NCI-H446 treated with DMSO at 0.1 percent for 48 hours (cell line): Measurements from ENCODE around the gene UBE2F.
"Not testable (repeated sequence)": the region's sequence is repeated elsewhere in the genome, so short reads cannot be mapped to it uniquely, and the experiment has no call there.

ENCODE experiments used
- DNase-seq: peaks from one replicate; lab custom pipeline; 2025; lab: John Stamatoyannopoulos, UW

UBE2F gene

GRCh38 chr2:237944302-237944701 lies 22.5 kb upstream of the UBE2F start:
- DNase-seq = no peak

- no peak for DNase-seq
Observed at GRCh38 chr2:237946423-237946822, 20.4 kb upstream of the UBE2F start.

DNA sequence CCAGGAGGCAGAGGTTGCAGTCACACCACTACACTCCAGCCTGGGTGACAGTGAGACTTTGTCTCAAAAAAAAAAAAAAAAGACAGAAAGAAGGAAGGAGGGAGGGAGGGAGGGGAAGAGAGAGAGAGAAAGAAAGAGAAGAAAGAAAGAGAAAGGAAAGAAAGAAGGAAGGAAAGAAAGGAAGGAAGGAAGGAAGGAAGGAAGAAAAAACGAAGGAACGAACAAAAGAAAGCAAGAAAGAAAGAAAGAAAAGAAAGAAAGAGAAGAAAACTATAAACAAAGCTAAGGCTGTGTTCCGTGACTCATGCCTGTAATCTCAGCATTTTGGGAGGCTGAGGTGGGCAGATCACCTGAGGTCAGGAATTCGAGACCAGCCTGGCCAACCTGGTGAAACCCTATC lies 15.5 kb upstream of the UBE2F start:
- not testable (repeated sequence) for DNase-seq

DNA sequence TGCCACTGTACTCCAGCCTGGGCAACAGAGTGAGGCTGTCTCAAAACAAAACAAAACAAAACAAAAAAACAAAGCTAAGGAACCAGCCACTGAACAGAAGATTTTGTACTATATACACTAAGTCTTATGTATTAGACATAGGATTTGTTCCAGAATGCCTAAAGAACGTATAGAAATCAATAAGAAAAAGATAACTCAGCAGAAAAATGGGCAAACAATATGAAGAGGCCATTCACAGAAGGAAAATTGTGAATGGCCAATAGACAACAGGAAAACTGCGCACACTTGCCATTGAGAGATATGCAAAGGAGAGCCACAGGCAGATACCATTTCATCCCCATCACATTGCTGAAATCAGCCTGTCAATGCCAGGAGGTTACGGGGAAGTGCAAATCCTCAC lies 14.9 kb upstream of the UBE2F start:
- no peak for DNase-seq

GRCh38 chr2:237952851-237953250 lies 14.0 kb upstream of the UBE2F start:
- DNase-seq = no peak

DNA sequence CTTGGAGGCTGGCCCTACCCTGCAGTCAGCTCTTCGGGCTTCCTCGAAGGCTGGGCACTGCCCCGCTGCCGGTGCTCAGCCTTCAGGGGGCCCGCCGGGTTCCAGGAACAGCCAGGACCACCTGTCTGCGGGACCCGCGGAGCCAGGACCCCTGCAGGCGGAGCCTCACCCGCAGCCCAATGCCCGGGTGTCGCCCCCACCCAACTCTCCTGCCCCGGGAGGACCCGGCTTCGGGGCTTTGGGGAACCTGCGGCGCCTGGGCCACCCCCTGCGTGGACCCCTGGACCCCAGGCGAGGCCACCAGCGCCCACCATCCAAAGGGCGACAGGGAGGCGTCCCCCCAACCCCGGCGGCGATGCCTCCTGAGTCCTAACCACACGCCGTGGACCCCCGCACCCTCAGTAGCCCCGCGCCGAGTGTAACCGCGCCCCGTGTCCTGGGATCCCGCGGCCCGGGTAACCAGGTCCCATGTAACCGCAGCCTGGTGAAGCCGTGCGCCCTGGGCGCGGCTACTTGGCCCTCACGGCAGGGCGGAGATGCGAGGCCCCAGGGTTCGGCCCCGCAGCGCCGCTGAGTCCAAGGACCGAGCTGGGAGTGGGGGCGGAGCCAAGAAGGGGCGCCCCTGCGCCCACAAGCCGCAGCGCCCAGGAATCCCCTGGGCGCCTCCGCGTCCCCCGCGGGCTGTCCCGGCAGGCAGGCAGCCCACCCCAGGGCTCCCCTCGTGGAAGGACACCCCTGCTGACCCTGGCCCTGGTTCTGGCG lies 11.0 kb upstream of the UBE2F start:
- no peak for DNase-seq

- no peak for DNase-seq
Observed at GRCh38 chr2:237956402-237956736, 10.4 kb upstream of the UBE2F start.

GRCh38 chr2:237961637-237962036 lies 5.2 kb upstream of the UBE2F start:
- DNase-seq = no peak

GRCh38 chr2:237962432-237963084 lies 4.3 kb upstream of the UBE2F start:
- DNase-seq = no peak

DNA sequence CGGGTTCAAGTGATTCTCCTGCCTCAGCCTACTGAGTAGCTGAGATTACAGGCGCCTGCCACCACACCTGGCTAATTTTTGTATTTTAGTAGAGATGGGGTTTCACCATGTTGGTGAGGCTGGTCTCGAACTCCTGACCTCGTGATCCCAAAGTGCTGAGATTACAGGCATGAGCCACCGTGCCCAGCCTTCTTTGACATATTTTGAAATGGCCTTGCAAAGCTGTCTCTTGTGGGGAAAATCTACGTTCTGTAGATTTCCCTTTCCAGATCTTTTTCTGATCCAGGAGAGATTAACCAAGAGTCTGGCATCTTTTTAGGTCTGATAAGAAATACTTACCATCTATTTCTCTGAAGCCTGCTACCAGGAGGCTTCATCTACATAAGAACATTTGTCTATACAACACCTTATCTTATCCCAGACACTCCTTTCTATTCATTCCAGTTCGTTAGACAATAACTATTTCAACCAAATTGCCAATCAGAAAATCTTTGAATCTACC lies 3.3 kb upstream of the UBE2F start:
- not testable (repeated sequence) for DNase-seq

- DNase-seq = no peak
Observed at GRCh38 chr2:237964194-237964577, 2.6 kb upstream of the UBE2F start.

- DNase-seq = no peak
Observed at GRCh38 chr2:237964578-237965404, 2.0 kb upstream of the UBE2F start.

- DNase-seq = not testable (repeated sequence)
Observed at GRCh38 chr2:237965844-237966243, 970 bp upstream of the UBE2F start.

GRCh38 chr2:237966250-237966564 lies 607 bp upstream of the UBE2F start:
- DNase-seq = no peak

DNA sequence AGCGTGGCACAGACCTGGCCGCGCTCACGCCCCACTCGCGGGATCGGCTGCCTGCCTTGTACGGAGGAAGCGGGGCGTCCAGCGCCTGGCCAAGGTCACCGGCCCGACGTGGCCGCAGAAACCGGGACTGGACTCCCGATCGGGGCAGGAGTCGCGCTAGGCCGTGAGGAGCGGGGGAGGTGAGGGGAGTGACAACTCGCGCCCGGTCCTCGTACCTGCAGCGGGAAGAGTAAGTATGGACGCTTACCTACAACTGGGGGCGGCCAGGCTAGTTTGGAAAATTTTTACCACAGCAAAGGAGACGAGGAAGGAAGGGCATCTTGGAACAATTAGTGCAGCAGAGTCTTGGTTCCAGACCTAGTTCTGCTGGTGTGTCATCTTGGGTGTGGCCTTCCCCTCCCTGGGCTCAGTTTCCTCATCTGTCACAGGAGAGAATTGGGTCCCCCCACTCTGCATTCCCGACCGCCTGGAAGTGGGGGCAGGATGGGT lies 693 bp downstream of the UBE2F start:
- DNase-seq = no peak

- DNase-seq = no peak
Observed at GRCh38 chr2:237968048-237968862, 1.4 kb downstream of the UBE2F start.

- DNase-seq = no peak
Observed at GRCh38 chr2:237971661-237972060, 4.8 kb downstream of the UBE2F start.

- no peak for DNase-seq
Observed at GRCh38 chr2:237972211-237972610, 5.4 kb downstream of the UBE2F start.

- DNase-seq = no peak
Observed at GRCh38 chr2:237972936-237973335, 6.1 kb downstream of the UBE2F start.

- DNase-seq = no peak
Observed at GRCh38 chr2:237977380-237977779, 10.6 kb downstream of the UBE2F start.

GRCh38 chr2:237978058-237978712 lies 11.4 kb downstream of the UBE2F start:
- no peak for DNase-seq
